HUDEP-2 (cell line): ENCODE data around the gene PNPLA3.
A peak's percentile ranks its signal among the peaks of the same experiment; 100 is the strongest.

Experiments
- DNase-seq, 76 experiments: peaks; one replicate each; lab custom pipeline; 2025; ENCODE audit not compliant: unreplicated experiment in 76 of 76; lab: John Stamatoyannopoulos, UW

Gene PNPLA3

DNA sequence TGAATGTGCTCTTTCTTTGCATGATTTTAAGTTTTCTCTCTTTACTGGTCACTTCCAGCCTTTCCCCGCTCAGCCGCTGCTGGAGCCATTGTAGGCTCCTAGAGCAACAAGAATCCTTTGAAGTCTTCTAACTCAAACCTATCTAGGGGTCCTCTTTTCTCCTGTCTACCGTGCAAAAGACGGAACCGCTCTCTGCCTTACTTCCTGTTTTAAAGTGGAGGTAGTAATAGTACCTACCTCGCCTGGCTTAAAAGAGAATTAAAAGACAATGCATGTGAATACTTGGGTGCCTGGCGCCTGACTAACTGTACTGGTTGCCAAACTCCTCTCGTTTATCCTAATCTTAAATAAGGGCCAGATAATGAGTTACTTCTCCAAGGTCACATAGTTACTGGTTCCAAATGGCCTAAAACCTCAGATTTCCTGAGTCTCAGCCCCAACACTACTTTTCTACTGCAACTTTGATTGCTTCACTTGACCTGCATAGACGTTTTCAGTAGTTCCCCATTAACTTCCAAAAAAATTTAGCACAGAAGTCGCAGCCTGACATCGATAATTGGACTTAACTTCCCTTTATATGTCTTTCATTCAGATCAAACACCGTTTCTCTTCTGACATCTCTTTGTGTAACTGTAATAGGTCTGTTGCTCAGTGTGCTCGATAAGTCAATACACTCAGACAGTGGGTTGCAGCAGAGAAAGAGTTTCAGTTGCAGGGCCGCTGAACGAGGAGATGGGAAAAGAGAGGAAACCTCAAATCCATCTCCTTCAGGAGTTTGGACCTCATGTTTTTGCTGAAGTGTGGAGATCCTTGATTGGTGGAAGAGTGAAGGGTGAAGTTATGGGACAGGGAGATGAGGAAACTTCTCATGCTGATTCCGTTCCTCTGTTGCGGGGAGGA lies 32.5 kb downstream of the PNPLA3 start:
- peak in 4 of 76 experiments; percentile 17 to 39 (median 26) for DNase-seq

DNA sequence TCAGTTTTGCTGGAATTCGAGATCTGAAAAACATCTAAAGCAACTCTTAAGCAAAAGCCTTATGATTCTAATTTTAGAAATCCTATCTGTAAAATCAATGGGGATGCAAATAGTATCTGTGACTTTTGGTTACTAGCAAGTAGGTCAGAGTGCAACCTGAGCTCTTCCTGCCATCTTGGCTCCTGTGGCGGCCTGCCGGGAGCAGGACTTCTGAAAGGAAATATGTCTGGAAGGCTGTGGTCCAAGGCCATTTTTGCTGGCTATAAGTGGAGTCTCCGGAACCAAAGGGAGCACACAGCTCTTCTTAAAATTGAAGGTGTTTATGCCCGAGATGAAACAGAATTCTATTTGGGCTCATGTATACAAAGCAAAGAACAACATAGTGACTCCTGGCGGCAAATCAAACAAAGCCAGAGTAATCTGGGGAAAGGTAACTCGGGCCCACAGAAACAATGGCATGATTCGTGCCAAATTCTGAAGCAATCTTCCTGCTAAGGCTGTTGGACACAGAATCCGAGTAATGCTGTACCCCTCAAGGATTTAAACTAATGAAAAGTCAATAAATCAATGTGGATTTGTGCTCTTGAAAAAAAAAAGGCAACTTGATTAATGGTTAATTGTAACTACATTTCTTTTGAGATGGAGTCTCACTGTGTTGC lies 33.3 kb downstream of the PNPLA3 start:
- no peak for DNase-seq

DNA sequence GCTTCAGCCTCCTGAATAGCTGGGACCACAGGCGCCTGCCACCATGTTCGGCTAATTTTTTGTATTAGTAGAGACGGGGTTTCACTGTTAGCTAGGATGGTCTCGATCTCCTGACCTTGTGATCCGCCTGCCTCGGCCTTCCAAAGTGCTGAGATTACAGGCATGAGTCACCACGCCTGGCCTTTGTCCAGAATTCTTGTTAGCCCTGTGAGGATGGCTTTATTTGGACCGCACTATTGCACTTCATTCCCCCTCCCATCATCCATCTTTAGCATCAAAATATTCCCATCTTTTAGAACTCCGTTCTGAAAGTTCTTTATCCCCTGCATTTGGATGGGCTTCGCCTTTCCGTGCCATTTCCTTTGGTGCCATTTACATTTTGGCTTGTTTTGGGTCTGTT lies 34.3 kb downstream of the PNPLA3 start:
- DNase-seq: peak in 6 of 76 experiments; percentile 2 to 16 (median 6)

DNA sequence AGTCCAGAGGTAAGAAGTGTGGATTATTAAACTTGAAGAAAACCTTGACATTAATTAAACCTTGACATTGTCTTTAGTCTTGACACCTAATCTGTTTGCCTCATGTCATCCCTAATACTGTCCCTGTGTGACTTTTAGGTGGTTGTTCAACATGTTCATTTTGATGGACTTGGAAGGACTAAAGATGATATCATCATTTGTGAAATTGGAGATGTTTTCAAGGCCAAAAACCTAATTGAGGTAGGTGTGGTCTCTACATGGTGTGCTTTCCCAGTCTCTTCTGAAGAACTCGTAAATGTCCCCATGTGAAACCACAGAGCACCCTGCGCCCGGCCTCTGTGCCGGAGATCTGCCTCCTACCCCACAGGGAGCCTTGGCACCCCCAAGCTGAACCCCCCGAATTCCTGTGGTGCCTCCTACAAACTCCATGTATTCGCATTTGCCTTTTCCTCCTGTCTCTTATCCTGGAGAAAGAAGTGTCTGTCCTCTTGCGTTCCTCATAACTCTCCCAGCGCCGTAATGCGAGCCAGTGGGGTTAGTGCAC lies 40.8 kb downstream of the PNPLA3 start:
- DNase-seq: no peak

DNA sequence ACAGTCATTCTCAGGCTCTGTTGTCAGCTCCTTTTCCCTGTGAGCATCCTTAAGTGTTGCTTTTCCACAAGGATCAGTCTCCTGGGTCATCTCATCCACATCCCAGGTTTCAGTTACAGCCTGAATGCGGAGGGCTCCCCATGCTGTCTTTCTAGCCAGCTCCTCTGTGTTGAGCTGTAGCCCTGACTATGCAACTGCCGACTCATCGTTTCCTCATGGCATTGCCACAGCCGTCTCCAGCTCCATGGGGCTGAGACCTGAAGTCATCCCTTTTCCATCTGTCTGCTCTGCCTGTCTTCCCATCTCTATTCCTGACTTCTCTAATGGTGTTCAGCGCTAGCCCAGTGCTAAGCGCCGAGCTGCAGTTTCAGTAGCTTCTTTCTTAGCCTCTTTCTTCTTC lies 43.5 kb downstream of the PNPLA3 start:
- DNase-seq: no peak

DNA sequence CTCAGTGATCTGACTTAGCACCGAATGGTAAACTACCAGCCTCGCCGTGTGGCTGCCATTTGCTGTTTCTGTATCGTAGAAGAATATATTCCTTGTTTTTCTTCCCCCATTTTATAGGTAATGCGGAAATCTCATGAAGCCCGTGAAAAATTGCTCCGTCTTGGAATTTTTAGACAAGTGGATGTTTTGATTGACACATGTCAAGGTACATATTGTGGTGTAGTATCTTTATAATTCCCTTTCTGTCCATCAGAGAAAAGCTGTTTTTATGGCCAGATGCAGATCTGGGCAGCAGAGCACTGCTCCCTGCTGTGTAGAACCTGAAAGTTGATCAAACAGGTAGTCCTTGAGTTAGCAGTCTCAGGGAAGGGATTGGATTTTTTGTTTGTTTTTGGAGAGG lies 45.0 kb downstream of the PNPLA3 start:
- no peak for DNase-seq

DNA sequence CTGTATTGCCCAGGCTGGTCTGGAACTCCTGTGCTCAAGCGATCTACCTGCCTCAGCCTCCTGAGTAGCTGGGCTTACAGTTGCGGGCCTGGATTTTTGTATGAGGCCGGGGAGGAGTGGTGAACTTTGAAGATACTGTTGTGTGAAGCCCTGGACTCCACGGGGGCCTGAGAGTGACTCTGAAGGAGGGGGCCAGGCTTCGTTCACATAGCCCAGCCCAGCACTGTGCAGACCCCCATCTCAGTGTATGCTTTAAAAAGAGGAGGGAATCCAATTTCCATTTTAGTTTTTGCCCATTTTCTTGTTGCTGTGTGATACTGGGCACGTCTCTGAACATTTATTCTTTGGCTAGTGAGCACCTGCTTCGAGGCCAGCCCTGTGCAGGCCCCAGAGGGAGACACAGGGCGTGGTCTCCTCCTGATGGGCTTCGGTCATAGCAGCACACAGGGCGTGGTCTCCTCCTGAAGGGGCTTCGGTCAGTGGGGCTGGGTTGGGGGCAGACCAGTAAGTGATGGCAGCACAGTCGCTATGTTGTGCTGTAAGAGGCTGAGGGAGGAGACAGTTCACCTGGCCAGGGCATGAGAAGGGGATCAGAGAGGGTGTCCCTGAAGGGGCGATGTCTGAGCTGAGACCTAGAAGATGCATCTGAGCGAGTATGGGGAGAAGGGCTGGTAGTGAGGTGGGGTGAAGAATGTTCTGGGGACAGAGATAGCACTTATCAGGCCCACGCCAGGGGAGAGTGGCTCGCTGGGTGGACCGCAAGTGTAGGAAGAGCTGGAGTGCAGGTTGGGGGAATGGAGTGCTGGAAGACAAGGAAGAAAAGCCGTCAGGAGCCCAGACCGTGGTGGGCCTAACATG lies 45.6 kb downstream of the PNPLA3 start:
- peak; percentile 34 to 91 (median 75) for DNase-seq

DNA sequence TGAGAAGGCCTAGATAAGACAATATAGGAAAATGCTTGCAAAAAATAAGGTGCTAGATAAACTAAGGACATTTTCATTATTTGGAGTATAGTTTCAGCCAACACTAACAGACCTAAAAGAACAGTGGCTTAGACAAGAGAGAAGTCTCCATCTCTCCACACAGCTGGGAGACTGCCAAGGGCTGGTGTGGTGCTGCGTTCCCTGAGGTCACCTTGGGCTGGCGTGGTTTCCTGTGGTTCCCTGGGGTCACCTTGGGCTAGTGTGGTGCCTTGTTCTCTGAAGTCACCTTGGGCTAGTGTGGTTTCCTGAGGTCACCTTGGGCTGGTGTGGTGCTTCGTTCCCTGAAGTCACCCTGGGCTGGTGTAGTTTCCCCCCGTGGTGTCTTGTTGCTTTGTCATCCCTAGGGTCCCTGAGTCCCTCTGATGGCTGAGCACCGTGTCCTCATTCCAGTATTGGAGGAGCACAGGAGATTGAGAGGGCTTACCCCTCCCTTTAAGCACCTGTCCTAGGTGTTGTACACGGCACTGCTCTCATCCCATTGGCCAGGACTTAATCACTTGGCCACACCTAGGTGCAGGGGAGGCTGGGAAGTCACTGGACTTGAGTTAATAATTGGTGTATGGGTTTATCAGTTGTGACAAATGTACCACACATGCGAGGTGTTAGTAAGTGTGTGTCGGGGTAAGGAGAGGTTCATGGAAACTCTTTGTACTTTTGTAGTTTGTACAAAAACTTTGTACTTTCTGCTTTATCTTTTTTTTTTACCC lies 46.6 kb downstream of the PNPLA3 start:
- peak in 58 of 76 experiments; percentile 7 to 67 (median 38) for DNase-seq

DNA sequence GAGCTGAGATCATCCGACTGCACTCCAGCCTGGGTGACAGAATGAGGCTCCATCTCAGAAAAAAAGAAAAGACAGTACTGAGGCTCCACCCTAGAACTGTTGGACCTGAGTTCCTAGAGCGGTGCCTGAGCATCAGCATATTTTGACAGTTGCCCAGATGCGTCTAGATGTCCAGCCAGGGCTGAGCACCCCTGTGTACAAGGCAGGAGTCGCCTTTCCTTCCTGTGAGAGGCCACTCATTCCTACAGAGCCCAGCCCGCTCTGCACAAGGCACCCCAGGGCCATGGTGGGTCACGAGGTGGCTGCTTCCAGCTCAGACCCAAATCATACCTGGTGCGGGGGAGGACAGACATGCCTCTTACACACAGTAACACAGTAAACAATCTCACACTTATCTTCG lies 47.5 kb downstream of the PNPLA3 start:
- no peak for DNase-seq

DNA sequence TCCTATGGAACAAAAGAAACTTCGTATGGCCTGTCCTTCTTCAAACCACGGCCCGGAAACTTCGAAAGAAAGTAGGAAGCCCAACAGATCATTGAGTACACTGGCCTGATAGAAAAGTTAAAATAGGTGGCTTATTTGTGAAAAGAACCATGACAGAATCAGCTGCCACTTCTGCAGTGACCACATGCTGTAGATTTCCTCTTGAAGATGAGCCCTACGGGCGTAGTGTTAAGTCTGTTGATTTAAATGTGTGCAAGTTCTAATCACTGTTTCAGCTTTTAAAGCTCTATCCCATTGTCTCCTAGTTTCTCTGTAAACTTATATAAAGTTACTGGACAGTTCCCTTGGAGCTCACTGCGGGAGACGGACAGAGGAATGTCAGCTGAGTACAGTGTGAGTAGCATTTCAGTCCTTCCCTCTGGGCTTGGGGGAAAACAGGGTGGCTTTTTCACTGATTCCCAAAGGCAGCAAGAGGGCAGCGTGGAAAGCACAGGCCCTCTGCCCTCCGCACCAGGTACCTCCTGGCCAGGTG lies 49.4 kb downstream of the PNPLA3 start:
- no peak for DNase-seq

DNA sequence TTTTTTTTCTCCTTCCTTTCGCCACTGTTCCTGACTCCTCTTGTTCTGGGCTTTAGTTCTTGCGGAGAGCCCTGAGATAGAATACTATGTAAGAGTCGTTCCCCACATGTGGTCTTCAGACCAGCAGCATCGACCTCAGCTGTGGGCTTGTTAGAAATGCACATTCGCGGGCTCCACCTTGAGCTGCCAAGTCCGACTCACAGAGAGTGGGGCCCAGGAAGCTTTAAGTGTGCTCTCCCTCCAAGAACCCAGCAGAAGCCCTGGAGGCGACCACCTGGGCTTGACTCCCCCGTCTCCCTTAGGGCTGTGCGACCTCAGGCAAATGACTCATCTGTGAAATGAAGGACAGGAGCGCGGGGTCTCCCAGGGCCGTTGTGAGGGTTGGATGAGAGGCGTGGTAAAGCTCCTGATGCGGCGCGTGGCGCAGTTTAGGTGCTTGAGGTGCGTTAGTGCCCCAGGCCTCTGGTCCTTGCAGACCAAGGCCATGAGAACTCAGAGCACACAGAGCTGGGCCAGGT lies 50.5 kb downstream of the PNPLA3 start:
- no peak for DNase-seq

DNA sequence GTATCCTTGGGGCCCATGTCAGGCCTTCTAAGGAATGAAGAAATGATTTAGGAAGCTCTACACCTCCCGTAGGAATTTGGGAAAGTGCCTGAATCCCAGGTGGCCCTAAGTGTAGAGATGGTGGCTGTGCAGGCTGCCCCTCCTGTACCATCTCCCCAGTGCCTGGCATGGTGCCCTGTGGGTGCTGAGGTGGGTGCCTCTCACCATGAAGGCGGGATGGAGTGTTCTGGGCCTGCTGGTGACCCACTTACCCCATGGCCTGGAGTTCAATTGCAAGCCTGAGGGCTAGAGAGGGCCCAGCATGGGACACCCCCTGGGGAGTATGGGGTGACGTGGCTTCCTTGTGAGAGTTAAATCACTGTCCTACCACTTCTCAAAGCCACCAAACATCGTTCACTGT lies 51.4 kb downstream of the PNPLA3 start:
- DNase-seq: no peak

DNA sequence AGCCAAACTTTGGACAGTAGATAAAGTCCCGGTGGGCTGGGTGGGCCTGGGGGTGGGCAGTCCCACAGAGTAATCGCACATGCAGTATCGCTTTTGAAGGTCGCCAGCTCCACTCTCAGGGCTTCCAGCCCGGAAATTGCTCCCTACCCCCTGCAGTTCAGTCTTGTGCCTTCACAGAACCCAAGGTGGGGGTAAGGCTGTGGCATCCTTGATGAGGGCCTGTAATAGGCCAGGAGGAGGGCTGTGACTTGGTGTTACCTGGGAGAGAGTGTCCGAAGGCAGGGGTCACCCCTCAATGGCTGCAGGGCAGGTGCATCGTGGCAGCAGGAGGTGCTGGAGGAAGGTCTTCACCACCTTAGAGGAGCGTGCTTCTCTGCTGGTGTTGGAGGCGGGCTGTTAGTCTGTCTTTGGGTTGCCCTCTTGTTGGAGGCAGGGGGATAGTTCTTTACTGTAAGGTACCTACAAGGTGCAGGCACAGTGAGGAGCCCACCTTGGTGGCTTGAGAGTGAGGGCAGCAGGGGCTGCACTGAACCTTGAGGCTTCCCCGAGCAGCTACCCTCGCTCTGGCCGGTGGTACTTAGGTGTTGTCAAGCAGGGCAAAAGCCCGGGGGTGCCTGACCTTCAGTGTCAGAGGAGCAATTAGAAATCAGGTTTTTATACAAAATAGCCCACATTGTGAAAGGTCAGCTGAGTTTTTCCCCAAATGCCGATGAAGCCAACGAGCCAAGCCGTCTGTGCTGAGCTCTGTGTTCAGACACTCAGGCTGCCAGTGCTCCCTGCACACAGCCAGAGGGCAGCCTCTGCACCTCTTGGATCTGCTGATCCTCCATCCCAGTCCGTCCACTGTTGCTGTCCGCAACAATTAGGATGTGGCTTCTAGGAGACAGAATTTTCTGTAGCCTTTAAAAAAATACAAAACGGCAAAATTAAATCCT lies 53.5 kb downstream of the PNPLA3 start:
- no peak for DNase-seq

DNA sequence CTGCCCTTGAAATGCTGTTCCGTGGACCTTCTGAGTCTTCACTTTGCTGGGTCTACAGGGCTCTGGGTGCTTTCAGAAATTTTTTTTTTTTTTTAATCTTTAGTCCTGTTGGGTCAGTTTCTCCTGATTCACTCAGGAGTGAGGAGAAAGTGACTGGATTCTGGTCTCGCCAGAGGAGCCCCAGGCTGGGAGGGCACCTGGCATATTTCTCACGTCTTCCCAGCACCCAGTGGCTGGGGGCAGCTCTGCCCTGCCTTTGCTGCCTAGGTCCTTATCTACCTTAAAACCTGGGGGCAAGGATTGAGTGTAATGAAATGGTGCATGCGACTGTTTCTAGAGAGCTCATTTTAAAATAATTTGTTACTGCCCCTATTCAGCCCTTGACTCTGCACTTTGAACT lies 55.0 kb downstream of the PNPLA3 start:
- DNase-seq: no peak

DNA sequence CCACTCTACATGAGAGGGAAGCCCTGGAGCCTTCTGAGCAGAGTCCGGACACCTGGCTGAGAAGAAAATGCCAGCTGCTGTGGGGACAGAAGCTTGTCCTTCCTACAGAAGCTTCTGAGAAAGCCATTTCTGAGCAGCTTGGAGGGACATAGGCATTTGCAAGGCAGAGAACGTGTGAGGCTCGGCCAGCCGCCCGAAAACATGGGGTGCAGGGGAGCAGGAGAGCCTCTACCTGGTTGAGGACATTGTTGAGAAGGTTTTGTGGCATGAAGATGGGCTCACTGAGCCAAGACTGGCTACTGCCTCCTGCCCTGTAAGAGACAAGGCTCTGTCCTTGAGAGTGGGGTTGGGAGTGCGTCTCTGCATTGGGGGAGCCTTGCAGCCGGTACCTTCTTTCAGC lies 57.0 kb downstream of the PNPLA3 start:
- DNase-seq: no peak

DNA sequence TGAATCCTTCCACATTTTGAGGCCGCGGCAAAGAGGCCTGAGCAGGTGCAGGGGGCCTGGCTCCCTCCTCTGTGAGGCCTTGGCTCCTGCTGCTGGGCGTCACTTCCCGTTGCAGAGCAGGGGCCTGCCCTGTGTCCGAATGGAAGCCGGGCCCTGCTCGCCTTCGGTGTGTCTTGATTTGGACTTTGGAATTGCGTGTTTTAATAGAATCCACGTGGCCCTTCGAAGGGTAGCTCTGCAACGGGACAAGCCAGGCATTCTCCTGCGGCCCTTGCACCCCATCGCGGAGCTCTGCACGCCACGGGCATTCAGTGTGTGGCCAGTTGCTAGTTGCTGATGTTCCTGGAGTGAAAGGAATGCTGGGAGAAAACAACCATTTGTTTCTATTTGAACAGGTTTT lies 57.4 kb downstream of the PNPLA3 start:
- DNase-seq: no peak

DNA sequence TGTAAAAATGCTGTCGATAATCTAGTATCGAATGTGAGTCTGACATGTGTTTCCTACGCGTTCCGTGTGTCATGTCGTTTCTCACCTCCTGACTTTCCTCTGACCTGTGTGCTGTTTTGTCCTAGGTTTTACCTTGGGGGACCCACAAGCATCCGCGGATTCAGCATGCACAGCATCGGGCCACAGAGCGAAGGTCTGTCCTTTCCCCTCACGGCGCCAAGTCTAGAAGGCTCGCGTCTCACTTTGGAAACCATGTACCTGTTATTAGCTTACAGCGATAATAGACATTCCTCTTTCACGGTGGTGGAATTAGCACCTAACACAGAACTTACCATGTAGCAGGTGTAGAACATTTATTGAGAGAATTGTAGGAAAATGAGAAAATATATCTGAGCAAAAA lies 60.2 kb downstream of the PNPLA3 start:
- no peak for DNase-seq

DNA sequence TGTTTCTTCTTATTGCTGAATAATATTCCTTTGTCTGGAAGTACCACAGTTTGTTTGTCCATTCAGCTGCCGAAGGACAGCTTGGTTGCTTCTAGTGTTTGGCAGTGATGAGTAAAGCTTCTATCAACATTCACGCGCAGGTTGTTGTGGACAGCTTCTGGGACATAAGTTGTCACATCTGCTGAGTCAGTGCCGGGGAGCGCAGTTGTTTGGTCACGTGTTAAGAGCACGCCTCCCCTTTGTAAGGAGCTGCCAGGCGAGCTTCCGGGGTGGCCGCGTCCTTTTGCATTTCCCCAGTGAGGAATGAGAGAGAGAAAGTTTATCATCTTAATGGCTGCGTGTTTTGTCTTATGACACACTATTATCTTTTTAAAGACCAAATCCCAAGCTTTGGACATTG lies 61.9 kb downstream of the PNPLA3 start:
- no peak for DNase-seq
